GM21723 (cell line): ENCODE measurements around the gene FNDC10.
"Not testable (repeated sequence)": the region's sequence is repeated elsewhere in the genome, so short reads cannot be mapped to it uniquely, and the experiment has no call there.

Experiments used
- ATAC-seq: cut with Tn5 transposase; IDR thresholded peaks from one replicate; pipeline ENCODE4 v1.9.1; 2021; ENCODE audit warnings: mild to moderate bottlenecking, moderate library complexity; ENCODE audit not compliant: unreplicated experiment

FNDC10 gene

GRCh38 chr1:1599030-1599934 is 653 bp downstream of the FNDC10 start:
- ATAC-seq: no peak

DNA sequence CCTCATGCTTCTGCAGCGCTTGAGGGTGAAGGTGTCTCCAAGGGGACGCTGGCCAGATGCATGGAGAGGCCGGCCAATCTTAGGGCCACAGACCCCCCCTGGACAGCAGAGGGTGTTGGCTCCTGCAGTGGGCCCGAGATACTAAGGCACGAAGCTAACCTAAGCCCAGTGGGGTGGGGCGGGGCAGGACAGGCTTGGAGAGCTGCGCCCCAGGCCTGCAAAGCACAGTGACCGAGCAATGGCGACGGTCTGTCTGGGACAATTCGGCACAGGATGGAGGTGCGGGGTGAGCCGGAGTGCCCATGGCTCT is 1.3 kb downstream of the FNDC10 start:
- no peak for ATAC-seq

GRCh38 chr1:1598051-1598719 is 1.8 kb downstream of the FNDC10 start:
- ATAC-seq: no peak

GRCh38 chr1:1597275-1597930 is 2.5 kb downstream of the FNDC10 start:
- no peak for ATAC-seq

DNA sequence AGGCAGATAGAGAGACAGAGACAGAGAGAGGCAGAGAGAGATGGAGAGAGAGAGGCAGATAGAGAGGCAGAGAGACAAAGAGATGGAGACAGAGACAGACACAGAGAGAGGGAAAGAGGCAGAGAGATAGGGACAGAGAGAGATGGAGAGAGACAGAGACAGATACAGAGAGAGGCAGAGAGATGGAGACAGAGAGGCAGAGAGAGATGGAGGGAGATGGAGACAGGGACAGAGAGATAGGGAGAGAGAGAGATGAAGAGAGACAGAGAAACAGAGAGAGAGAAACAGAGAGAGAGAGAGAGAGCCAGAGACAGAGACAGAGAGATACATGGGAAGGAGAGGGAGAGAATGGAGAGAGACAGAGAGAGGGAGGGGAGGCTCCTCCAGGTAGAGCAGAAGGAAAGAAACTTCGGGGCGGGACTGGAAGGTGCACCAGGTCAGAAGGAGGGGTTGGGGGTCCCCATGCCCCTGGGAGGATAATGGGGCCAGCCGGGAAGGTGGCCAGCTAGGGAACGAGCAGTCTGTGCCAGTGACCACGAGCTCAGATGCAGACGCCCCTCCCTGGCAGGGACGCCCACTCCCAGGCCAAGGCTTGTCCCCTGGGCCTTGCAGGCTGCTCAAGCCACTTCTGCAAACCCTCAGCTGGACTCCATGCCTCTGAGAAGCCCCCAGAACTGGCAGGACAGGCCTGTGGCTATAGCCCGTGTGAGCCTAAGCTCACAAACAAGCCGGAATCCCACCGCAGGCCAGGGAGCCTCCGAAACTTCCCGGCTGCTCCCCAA is 3.3 kb downstream of the FNDC10 start:
- ATAC-seq: no peak

DNA sequence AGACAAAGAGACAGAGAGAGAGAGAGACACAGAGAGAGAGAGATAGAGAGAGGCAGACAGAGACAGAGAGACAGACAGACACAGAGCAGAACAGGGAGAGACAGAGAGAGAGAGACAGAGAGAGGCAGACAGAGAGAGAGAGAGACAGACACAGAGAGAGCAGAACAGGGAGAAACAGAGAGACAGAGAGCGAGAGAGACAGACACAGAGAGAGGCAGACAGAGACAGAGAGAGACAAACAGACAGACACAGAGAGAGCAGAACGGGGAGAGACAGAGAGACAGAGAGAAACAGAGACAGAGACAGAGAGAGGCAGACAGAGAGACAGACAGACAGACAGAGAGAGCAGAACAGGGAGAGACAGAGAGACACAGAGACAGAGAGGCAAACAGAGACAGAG is 4.6 kb downstream of the FNDC10 start:
- ATAC-seq: not testable (repeated sequence)

DNA sequence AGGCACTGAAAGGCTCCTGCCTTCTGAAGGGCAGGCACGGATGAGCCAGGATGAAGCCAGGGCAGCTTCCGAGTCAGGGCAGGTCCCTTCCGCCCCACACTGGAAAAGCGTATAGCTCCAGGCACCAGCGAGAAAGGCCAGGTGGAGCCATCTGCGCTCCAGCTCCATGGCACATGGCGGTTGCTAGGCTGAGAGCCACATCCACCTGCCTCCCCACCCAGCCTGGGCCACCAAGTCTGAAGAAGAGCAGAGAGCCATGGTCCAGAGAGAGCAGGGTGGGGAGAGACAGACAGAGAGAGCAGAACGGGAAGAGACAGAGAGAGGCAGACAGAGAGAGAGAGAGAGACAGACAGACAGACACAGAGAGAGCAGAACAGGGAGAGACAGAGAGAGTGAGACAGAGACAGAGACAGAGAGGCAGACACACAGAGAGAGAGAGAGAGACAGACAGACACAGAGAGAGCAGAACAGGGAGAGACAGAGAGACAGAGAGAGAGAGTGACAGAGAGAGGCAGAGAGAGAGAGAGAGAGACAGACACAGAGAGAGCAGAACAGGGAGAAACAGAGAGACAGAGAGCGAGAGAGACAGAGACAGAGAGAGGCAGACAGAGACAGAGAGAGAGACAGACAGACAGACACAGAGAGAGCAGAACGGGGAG is 5.2 kb downstream of the FNDC10 start:
- ATAC-seq: no peak

GRCh38 chr1:1593834-1594601 is 5.9 kb downstream of the FNDC10 start:
- ATAC-seq: no peak

GRCh38 chr1:1591452-1591851 is 8.5 kb downstream of the FNDC10 start:
- ATAC-seq: no peak

GRCh38 chr1:1583347-1584010 is 16.5 kb downstream of the FNDC10 start:
- ATAC-seq: no peak

GRCh38 chr1:1582585-1583346 is 17.2 kb downstream of the FNDC10 start:
- ATAC-seq: no peak

- no peak for ATAC-seq
Measured at GRCh38 chr1:1578371-1578940, 21.5 kb downstream of the FNDC10 start.

GRCh38 chr1:1577367-1578011 is 22.4 kb downstream of the FNDC10 start:
- ATAC-seq: no peak

GRCh38 chr1:1574721-1575537 is 25.0 kb downstream of the FNDC10 start, which contains the start of gene SSU72:
Gene SSU72 (minus strand): TSS chr1:1574863. CDS start chr1:1574557, 306 bp downstream.
- ATAC-seq: peak; percentile 69

DNA sequence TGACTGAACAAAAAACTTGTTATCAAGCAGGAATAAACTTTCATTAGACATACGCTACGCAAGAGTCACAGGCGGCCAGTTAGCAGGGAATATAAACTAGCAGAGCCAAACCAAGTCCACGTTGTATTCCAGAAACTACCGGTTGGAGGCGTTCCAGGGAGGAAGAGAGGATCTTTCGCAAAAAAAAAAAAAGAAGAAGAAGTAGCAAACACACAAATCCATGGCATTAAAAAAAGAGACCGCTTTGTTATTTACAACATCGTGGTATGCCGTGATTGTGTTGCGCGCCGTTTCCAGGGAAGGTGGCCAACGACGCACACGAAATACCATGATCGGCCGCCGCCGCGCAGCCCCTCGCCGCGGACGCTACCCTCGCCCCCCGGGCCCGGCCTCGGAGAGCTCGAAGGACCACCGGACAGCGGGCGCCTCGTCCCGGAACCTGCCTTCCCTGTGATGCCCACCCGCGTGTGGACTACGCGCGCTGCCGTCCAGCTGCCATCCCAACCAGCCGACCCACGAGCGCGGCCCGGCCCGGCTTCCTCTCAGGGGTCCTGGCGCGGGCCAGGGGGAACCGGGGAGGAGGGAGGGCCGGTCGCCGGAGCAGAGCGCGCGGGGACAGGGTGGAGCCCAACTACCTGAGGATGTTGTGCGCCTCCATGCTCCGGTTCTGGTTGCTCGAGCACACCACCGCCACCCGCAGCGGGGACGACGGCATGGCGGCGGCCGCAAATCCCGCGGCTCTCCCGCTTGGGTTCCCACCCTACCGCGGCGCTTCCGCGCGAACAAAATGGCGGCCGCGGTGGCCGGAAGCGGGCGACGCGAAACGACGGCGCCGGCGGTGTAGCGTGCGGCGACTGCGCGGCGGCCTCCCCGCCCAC is 25.9 kb downstream of the FNDC10 start:
- ATAC-seq: peak; percentile 62

GRCh38 chr1:1569341-1569740 is 30.6 kb downstream of the FNDC10 start:
- ATAC-seq: no peak
